ENCODE data around the gene ARL6.

Gene ARL6

DNA sequence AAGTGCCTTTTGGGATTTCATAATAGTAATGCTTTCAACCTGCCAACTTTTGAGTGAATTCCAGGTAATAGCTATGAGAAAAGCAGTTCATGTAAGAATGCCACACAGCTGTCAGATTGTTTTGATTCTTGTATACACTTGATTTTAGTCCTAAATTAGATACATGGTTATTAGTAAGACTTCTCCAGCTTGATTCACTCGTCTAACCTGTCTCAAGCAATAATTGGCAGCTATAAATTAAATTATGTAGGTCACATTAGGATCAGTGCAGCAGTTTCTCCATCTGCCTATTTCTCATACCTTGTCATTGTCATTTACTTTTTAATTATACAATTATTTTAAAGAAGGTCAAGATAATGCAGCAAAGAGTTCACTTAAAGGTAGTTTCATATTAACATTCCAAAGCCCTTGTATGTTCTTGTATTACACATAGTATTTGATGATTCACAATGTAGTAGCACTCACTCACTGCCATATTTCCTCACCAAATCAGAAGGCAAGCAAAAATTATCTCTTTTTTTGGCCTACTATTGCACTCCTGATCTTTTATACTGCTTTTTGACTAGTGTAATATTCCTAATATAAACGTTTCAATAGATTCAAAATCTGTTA lies 46.3 kb downstream of the ARL6 start:
- no peak overlapping the region for H3K27ac Mint-ChIP-seq
- H3K36me3 Mint-ChIP-seq = no peaks in the 10 kb centered on the region
- no peaks in the 10 kb centered on the region for H3K9me3 Mint-ChIP-seq
- H3K27me3 Mint-ChIP-seq = no peaks in the 10 kb centered on the region
- no peak for ATAC-seq
- H3K4me1 Mint-ChIP-seq = no peaks in the 10 kb centered on the region
- no peak overlapping the region for H3K4me3 Mint-ChIP-seq

DNA sequence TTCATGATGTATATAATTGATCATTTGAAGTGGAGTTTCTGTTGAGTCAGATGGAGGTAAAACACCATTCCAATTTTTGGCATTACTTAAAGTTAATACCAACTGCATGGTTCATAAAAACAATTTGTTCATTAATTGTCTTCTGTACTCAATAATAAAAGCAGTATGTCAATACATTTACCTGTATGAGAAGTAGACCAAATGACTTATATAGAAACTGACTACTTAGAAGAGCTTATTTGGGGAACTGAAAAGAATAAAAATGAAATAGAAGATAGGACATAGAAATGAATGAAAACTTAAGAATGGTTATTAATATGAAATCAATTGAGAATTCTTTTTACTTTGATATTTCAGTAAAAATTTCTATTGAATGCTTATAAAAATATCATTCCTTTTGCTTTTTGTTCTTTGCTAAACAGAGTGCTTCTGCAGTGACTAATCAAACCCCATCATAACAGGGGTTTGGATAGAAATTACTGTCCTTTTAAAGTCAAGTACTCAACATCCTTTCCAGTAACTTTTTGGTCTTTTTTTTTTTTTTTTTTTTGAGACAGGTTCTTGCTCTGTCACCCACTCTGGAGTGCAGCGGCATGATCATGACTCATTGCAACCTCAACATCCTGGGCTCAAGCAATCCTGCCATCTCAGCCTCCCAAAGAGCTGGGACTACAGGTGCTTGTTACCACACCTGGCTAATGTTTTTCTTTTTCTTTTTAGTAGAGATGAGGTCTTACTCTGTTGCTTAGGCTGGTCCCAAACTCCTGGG lies 50.8 kb downstream of the ARL6 start:
- no peaks in the 10 kb centered on the region for H3K9me3 Mint-ChIP-seq
- no peaks in the 10 kb centered on the region for H3K36me3 Mint-ChIP-seq
- no peak for ATAC-seq
- no peaks in the 10 kb centered on the region for H3K4me1 Mint-ChIP-seq
- no peak overlapping the region for H3K4me3 Mint-ChIP-seq
- H3K27me3 Mint-ChIP-seq = peaks cover 18% of the 10 kb centered on the region
- H3K27ac Mint-ChIP-seq = no peak overlapping the region

DNA sequence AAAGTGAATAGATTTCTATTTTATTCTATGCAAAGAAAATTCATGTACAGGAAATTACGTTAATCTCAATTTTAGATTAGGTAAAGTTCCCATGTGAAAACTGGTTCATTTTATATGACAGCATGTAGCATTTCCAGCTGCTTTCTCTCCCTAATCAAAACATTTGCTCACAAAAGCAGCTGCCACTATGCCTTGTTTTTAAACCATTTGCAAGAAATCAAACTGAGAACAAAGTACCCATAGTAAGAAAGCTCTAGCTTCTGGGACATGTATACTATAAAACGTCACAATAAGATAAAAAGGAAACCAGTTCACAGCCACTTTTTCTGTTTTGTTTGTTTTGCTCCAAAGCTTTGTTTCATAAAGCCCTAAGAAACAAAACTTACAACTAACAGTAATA lies 52.3 kb downstream of the ARL6 start:
- Mint-ChIP-seq H3K4me3 (no peak overlapping the region), H3K9me3 (no peaks in the 10 kb centered on the region), H3K27ac (no peak overlapping the region), H3K36me3 (no peaks in the 10 kb centered on the region), H3K27me3 (peaks cover 28% of the 10 kb centered on the region), H3K4me1 (peaks cover 6% of the 10 kb centered on the region)
- no peak for ATAC-seq

DNA sequence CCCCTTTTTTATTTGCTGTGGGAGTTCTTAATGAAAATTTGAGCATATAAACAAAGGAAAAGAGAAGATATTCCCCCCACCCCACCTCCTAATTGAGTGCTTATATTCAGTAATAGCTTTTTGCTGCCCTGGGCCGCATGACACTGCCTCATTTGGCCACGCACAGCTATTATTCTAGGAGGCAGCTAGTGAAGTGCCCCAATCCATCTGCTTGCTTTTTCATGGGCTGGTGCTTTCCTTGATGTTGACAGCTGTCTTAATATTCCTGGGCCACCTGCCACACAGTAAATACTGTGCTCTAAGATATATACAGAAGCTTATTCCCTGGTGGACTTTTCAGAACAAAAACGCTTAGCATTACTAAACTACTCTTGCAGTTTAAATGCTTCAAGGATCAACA lies 53.4 kb downstream of the ARL6 start:
- H3K9me3 Mint-ChIP-seq = no peaks in the 10 kb centered on the region
- no peak overlapping the region for H3K4me3 Mint-ChIP-seq
- no peak overlapping the region for H3K27ac Mint-ChIP-seq
- no peaks in the 10 kb centered on the region for H3K36me3 Mint-ChIP-seq
- no peak for ATAC-seq
- H3K4me1 Mint-ChIP-seq = peaks cover 14% of the 10 kb centered on the region
- H3K27me3 Mint-ChIP-seq = peaks cover 36% of the 10 kb centered on the region

DNA sequence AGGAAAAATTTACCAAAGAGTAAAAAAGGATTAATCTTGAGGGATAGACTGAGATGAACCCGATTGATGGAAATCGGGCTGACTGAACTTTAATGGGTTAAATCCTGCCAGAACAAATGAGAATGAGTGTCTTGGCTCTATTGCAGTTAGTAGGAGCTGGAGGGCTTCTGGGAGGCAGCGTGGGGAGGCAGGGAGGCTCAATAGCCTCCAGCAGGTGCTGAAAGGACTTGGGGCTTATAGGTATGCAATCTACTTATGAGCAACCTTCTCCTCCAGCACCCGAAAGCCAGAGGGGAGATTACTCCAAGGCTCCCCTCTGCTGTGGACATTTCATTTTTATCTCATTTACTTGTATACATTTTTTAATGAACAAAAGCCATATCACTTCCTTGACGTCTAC lies 56.2 kb downstream of the ARL6 start:
- Mint-ChIP-seq H3K9me3 (no peaks in the 10 kb centered on the region), H3K27ac (no peak overlapping the region), H3K27me3 (peaks cover 43% of the 10 kb centered on the region), H3K4me3 (peak overlapping the region; percentile 90), H3K36me3 (no peaks in the 10 kb centered on the region), H3K4me1 (peaks cover 23% of the 10 kb centered on the region)
- ATAC-seq = no peak

DNA sequence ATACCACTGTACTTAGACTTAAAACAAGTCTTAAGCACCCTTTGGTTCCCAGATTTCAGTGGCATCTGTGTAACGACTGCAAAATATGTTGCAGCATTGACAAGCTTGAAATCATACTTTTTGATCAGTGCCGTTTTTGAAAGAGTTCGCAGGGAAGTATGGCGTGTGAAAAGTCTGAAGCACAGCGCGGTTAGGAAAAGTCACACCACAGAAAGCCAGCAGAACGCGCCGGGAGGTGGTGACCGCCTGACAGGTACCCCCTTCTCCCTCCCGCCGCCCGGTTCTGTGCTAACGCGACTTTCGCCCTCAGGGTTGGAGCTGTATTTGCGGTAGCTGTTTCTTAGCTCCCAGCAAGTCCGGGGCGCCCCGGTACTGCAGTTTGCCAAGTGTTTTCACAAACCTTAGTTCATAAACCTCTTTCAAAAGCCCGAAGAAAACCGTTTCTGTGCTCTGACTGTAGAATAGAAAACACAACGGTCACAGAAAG lies 56.8 kb downstream of the ARL6 start:
- H3K4me1 Mint-ChIP-seq = peaks cover 23% of the 10 kb centered on the region
- no peak overlapping the region for H3K27ac Mint-ChIP-seq
- H3K27me3 Mint-ChIP-seq = peaks cover 43% of the 10 kb centered on the region
- H3K36me3 Mint-ChIP-seq = no peaks in the 10 kb centered on the region
- ATAC-seq = peak; percentile 61
- H3K9me3 Mint-ChIP-seq = no peaks in the 10 kb centered on the region
- H3K4me3 Mint-ChIP-seq = peak overlapping the region; percentile 90

DNA sequence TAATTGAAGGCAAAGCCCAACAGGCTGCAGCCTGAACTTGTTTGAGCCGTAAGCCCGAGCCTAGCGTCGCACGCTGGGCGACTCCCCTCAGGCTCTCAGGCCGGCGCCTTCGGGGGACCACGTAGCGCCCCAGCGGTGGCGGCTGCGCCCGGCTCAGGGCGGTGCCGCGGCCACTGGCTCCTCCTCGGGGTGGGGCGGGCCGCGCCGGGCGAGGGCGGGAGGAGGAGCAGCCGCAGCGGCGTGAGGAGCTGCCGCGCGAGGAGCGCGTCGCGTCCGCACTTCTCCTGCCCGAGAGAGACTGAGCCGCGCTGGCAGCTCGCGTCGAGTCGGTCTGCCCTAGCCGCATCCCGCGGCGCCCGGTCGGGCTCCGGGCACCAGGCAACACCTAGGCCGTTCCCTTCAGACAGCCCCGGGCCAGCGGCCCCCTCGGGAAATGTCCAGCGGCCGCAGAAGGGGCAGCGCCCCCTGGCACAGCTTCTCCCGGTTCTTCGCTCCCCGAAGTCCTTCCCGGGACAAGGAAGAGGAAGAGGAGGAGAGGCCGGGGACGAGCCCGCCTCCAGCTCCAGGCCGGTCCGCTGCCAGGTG lies 57.3 kb downstream of the ARL6 start, which contains the start of gene CRYBG3:
CRYBG3 (plus strand) TSS at position 238 of the 585 bp plus-strand sequence; CDS start at position 434, 196 bp downstream.
- Mint-ChIP-seq H3K27me3 (peaks cover 38% of the 10 kb centered on the region), H3K9me3 (no peaks in the 10 kb centered on the region), H3K27ac (peak within 1 kb of the TSS; percentile 46), H3K4me3 (peak within 1 kb of the TSS; percentile 90), H3K4me1 (peaks cover 23% of the 10 kb centered on the region), H3K36me3 (no peaks in the 10 kb centered on the region)
- peak; percentile 99 for ATAC-seq

DNA sequence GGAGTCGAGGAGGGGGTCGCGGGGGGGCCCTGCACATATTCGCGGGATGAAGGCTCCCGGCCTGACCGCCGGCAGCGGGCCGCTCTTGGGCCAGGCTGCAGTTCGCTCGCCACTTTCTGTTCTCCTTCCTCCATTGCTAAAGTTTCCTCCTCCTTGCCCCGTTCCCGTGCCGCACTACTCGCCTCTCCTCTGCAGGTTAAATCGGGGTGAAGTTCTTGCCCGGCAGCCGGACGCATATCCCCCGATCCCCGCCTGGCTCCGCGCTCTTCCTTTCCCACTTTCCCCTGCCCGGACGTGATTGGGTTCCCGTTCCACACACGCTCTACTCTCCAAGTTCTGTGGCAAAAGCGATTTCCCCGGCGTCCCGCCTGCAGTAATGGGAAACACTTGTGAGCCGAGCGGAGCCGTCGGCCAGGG lies 57.8 kb downstream of the ARL6 start:
- no peaks in the 10 kb centered on the region for H3K9me3 Mint-ChIP-seq
- H3K4me1 Mint-ChIP-seq = peaks cover 23% of the 10 kb centered on the region
- peak; percentile 49 for ATAC-seq
- no peaks in the 10 kb centered on the region for H3K36me3 Mint-ChIP-seq
- H3K27me3 Mint-ChIP-seq = peaks cover 34% of the 10 kb centered on the region
- H3K4me3 Mint-ChIP-seq = peak overlapping the region; percentile 90
- H3K27ac Mint-ChIP-seq = peak overlapping the region; percentile 46

DNA sequence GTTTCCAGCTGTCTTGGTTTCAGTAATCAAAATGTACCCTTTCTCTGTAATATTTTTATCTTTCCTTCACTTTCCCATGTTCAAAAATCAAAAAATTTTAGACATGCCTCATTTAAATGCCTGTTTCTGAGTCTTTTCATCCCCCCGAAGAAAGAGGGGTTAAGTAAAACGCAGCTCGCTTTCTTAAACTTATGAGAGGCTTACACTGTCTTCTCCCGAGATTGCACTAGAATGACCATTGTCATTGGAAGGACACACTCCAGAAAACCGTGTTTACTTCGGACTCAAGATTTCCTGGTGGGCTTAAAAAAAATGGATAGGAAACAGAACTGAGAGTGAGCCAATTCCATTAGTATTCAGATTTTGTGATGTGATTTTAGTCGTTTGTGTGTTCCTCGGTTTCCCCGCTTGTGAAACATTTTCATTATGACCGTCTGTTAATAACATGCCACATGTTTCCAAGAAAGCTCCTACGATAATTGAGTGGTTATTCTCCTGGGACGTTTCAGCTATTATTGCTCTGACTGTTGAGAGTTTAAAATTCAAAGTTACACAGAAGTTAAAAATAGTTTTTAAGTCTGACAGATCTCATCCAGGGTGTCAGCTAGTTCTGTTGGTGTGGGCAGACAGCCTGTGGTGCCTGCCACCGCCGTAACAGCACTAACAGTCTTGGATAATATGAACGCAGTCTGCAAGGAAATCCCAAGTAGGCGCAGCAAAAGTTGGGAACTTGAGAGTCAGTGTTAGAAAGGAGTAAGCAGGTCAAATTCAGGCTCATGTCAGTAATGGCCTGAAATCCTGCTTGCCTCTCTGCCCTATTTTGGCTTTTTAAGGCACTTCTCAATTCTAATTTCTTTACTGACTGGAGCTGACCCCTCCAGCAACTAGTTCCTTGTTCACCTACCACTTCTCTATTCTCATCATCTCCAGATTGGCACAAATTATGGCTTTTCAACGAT lies 58.8 kb downstream of the ARL6 start:
- Mint-ChIP-seq H3K27ac (peak overlapping the region; percentile 46), H3K36me3 (no peaks in the 10 kb centered on the region), H3K9me3 (no peaks in the 10 kb centered on the region), H3K4me3 (peak overlapping the region; percentile 90), H3K27me3 (peaks cover 34% of the 10 kb centered on the region), H3K4me1 (peaks cover 23% of the 10 kb centered on the region)
- ATAC-seq = no peak

DNA sequence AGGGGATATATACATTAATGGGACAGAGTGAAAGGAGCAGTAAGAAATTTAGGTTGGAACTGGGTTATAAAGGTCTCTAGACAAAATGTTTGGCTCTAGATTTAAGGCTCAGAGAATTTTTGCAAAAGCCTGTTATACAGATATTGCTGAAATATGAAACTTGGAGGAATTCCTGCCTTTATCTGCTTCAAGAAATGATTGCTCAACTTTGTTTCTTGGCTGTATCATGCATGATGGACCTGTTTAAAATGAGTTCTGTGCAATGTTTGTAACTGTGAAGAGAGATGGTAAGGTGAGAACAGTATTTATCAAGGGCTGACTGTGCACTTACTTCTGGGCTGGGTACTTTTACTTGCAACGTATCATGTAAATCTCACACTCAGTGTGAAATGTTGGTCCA lies 60.5 kb downstream of the ARL6 start:
- no peak for ATAC-seq
- peaks cover 23% of the 10 kb centered on the region for H3K4me1 Mint-ChIP-seq
- H3K27me3 Mint-ChIP-seq = peaks cover 27% of the 10 kb centered on the region
- H3K36me3 Mint-ChIP-seq = no peaks in the 10 kb centered on the region
- no peaks in the 10 kb centered on the region for H3K9me3 Mint-ChIP-seq
- no peak overlapping the region for H3K27ac Mint-ChIP-seq
- H3K4me3 Mint-ChIP-seq = no peak overlapping the region

DNA sequence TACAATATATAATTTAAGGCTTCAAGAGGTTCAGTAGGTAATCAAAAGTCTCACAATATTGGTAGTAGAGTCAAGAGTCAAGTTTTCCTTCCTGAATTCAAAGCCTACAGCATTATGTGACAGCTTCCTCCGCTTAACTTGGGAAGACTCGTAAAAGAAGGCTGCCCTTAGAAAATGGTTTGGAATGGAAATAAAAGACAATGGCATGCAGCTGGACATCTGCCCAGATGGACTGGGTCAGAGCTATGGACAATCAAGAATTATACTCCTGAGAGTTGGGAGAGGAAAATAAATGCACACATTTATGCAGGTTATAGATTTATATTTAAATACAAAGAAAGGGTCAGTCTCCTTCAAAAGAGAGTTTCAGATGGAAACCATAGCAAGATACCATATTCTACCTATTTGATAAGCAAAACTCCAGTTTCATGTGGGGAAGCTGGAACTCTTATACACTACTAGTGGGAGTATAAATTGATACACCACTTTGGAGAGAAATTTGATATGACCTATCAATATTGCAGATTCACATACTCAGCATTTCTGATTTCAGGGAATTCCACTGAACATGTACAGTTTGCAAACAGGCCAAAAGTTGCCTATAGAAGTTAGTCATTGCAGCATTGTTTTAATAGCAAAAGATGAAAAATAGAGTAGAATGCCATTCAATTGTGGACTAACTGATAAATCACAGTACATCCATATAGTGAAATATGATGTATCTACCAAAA lies 63.3 kb downstream of the ARL6 start:
- Mint-ChIP-seq H3K9me3 (peaks cover 2% of the 10 kb centered on the region), H3K36me3 (peaks cover 7% of the 10 kb centered on the region), H3K4me3 (no peak overlapping the region), H3K27me3 (peaks cover 7% of the 10 kb centered on the region), H3K27ac (no peak overlapping the region), H3K4me1 (peaks cover 10% of the 10 kb centered on the region)
- ATAC-seq = no peak

DNA sequence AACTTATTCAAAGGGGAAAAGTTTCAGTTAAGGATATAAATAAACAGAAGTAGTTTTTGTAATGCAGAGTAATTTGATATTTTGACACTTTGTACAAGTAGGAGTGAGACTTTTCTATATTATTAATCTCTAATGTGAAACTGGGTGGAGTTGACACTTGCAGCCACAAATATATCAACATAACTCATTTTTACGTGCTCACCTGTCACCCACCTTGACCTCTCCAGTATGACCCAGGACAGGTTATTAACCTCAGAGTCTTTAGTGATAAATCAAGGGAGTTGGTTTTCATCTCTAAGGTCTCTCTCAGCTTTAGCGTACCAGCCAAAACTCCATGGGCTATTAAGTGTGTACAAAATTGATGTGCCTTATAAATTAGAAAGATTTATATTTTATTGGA lies 64.6 kb downstream of the ARL6 start:
- H3K36me3 Mint-ChIP-seq = peaks cover 9% of the 10 kb centered on the region
- no peaks in the 10 kb centered on the region for H3K27me3 Mint-ChIP-seq
- no peak overlapping the region for H3K27ac Mint-ChIP-seq
- no peaks in the 10 kb centered on the region for H3K4me1 Mint-ChIP-seq
- H3K4me3 Mint-ChIP-seq = no peak overlapping the region
- H3K9me3 Mint-ChIP-seq = peaks cover 6% of the 10 kb centered on the region
- ATAC-seq = no peak

DNA sequence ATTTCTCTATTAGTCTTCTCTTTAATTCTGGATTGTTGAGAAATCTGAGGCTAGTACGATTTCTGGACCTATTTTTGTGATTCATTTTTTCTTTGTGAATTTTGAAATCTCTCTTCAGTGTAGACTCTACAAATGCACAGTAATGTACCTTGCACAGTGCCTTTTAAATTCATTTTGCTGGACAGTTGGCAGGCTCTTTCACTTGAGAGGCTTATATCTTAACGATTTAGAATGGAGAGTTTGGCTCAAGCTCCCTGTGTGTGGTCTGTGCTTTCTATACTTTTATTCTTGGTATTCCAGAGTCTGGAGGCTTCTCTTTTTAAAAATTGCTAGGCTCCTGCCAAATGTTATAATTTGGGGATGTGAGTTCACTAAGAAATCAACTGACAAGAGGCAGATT lies 66.1 kb downstream of the ARL6 start:
- H3K4me3 Mint-ChIP-seq = no peak overlapping the region
- ATAC-seq = no peak
- H3K9me3 Mint-ChIP-seq = peaks cover 6% of the 10 kb centered on the region
- H3K36me3 Mint-ChIP-seq = peaks cover 9% of the 10 kb centered on the region
- H3K4me1 Mint-ChIP-seq = no peaks in the 10 kb centered on the region
- no peak overlapping the region for H3K27ac Mint-ChIP-seq
- H3K27me3 Mint-ChIP-seq = no peaks in the 10 kb centered on the region

DNA sequence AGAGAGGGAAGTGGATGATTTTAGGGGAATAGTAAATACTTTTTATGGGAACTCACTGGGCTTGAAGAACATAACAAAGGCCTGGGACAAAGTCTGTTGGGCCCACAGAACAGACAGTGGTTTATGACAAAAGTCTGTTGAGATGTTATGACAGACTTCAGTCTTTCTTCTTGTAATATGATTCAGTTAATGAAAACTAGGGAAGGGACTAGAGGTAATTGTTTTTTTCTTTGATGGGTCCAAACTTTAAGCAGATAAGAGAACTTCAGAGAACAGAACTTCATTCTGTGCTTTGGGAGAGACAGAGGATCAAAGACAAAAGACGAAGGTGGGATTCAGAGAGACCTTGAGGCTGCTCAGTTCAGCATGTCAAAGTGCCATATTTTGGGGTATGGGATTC lies 66.6 kb downstream of the ARL6 start:
- H3K27me3 Mint-ChIP-seq = no peaks in the 10 kb centered on the region
- no peak overlapping the region for H3K4me3 Mint-ChIP-seq
- peaks cover 6% of the 10 kb centered on the region for H3K9me3 Mint-ChIP-seq
- ATAC-seq = no peak
- H3K36me3 Mint-ChIP-seq = peaks cover 9% of the 10 kb centered on the region
- no peak overlapping the region for H3K27ac Mint-ChIP-seq
- no peaks in the 10 kb centered on the region for H3K4me1 Mint-ChIP-seq

Measured in stimulated activated memory B cell treated with anti-CD40 and anti-IgM and Interleukin-4, amounts not matched to agents 10 μg/mL and 1 μg/mL and 100 μg/mL, for 72 hours (primary cell).